Breast epithelium (tissue), 3 donors: ENCODE data around the gene PRPF40A.
"Not testable (repeated sequence)": the region's sequence is repeated elsewhere in the genome, so short reads cannot be mapped to it uniquely, and the experiment has no call there.

Experiments
- POLR2A ChIP-seq: fragments of 450-650 bp; IDR thresholded peaks from one replicate; pipeline ENCODE4 v1.6.1; 2016; ENCODE audit warnings: antibody characterized with exemption, mild to moderate bottlenecking, moderate library complexity
- TF ChIP-seq, protein P1 (sequence below), 3 donors: fragments of 450-650 bp; IDR thresholded peaks; one replicate each; pipeline ENCODE4 v1.5.1; 2016 to 2017; ENCODE audit warnings: antibody characterized with exemption in 3 of 3, mild to moderate bottlenecking in 3 of 3, moderate library complexity in 3 of 3

DNA sequence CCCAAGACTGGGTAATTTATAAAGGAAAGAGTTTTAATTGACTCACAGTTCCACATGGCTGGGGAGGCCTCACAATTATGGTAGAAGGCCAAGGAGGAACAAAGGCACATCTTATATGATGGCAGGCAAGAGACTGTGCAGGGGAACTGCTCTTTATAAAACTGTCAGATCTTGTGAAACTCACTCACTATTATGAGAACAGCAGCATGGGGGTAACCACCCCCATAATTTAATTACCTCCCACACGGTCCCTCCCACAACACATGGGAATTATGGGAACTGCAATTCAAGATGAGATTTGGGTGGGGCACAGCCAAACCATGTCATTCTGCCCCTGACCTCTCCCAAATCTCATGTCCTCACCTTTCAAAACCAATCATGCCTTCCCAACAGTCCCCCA is 20.2 kb upstream of the PRPF40A start:
- TF ChIP-seq, protein P1, sequence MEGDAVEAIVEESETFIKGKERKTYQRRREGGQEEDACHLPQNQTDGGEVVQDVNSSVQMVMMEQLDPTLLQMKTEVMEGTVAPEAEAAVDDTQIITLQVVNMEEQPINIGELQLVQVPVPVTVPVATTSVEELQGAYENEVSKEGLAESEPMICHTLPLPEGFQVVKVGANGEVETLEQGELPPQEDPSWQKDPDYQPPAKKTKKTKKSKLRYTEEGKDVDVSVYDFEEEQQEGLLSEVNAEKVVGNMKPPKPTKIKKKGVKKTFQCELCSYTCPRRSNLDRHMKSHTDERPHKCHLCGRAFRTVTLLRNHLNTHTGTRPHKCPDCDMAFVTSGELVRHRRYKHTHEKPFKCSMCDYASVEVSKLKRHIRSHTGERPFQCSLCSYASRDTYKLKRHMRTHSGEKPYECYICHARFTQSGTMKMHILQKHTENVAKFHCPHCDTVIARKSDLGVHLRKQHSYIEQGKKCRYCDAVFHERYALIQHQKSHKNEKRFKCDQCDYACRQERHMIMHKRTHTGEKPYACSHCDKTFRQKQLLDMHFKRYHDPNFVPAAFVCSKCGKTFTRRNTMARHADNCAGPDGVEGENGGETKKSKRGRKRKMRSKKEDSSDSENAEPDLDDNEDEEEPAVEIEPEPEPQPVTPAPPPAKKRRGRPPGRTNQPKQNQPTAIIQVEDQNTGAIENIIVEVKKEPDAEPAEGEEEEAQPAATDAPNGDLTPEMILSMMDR (IDR thresholded peaks at IDR 0.05): not testable (repeated sequence)
- not testable (repeated sequence) for TF ChIP-seq POLR2A
